Measurements from ENCODE around the gene PCDHB14.
"Not testable (repeated sequence)": the region's sequence is repeated elsewhere in the genome, so short reads cannot be mapped to it uniquely, and the experiment has no call there.

Gene PCDHB14

DNA sequence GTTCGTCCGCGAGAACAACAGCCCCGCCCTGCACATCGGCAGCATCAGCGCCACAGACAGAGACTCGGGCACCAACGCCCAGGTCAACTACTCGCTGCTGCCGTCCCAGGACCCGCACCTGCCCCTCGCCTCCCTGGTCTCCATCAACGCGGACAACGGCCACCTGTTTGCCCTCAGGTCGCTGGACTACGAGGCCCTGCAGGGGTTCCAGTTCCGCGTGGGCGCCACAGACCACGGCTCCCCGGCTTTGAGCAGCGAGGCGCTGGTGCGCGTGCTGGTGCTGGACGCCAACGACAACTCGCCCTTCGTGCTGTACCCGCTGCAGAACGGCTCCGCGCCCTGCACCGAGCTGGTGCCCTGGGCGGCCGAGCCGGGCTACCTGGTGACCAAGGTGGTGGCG, 12.9 kb upstream of the PCDHB14 start:
- not testable (repeated sequence) for DNase-seq

DNA sequence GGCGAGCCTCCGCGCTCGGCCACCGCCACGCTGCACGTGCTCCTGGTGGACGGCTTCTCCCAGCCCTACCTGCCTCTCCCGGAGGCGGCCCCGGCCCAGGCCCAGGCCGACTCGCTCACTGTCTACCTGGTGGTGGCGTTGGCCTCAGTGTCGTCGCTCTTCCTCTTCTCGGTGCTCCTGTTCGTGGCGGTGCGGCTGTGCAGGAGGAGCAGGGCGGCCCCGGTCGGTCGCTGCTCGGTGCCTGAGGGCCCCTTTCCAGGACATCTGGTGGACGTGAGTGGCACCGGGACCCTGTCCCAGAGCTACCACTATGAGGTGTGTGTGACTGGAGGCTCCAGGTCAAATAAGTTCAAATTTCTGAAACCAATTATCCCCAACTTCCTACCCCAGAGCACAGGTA, 12.3 kb upstream of the PCDHB14 start:
- DNase-seq, result not testable (repeated sequence)

DNA sequence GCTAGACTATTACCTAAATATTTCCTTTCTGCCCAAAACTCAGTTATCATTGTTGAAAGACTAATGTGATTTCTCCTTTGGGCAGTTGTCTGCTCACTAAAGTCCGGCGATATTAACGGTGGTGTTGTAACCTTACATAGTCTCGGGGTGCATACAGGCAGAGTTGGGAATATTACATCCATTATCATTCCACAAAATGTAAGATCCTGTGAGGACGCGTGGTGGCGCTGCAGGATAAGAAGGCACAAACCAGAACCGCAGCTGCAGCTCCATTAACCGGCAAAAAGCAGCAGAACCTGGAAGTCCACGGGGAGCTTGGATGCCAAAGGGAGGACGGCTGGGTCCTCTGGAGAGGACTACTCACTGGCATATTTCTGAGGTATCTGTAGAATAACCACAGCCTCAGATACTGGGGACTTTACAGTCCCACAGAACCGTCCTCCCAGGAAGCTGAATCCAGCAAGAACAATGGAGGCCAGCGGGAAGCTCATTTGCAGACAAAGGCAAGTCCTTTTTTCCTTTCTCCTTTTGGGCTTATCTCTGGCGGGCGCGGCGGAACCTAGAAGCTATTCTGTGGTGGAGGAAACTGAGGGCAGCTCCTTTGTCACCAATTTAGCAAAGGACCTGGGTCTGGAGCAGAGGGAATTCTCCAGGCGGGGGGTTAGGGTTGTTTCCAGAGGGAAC, 9.3 kb upstream of the PCDHB14 start, which contains the start of gene PCDHB13:
TSS of gene PCDHB13 (plus strand) at position 264 of the 684 bp plus-strand sequence. CDS start at position 469, 205 bp downstream.
- DNase-seq, result peak in 10 of 51 donors; percentile 3 to 33 (median 12)

DNA sequence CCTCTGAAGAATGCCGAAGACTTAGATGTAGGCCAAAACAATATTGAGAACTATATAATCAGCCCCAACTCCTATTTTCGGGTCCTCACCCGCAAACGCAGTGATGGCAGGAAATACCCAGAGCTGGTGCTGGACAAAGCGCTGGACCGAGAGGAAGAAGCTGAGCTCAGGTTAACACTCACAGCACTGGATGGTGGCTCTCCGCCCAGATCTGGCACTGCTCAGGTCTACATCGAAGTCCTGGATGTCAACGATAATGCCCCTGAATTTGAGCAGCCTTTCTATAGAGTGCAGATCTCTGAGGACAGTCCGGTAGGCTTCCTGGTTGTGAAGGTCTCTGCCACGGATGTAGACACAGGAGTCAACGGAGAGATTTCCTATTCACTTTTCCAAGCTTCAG, 8.6 kb upstream of the PCDHB14 start:
- DNase-seq, result not testable (repeated sequence)

DNA sequence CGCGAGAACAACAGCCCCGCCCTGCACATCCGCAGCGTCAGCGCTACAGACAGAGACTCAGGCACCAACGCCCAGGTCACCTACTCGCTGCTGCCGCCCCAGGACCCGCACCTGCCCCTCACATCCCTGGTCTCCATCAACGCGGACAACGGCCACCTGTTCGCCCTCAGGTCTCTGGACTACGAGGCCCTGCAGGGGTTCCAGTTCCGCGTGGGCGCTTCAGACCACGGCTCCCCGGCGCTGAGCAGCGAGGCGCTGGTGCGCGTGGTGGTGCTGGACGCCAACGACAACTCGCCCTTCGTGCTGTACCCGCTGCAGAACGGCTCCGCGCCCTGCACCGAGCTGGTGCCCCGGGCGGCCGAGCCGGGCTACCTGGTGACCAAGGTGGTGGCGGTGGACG, 7.6 kb upstream of the PCDHB14 start:
- not testable (repeated sequence) for DNase-seq

DNA sequence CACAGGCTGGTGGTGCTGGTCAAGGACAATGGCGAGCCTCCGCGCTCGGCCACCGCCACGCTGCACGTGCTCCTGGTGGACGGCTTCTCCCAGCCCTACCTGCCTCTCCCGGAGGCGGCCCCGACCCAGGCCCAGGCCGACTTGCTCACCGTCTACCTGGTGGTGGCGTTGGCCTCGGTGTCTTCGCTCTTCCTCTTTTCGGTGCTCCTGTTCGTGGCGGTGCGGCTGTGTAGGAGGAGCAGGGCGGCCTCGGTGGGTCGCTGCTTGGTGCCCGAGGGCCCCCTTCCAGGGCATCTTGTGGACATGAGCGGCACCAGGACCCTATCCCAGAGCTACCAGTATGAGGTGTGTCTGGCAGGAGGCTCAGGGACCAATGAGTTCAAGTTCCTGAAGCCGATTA, 7.1 kb upstream of the PCDHB14 start:
- not testable (repeated sequence) for DNase-seq

DNA sequence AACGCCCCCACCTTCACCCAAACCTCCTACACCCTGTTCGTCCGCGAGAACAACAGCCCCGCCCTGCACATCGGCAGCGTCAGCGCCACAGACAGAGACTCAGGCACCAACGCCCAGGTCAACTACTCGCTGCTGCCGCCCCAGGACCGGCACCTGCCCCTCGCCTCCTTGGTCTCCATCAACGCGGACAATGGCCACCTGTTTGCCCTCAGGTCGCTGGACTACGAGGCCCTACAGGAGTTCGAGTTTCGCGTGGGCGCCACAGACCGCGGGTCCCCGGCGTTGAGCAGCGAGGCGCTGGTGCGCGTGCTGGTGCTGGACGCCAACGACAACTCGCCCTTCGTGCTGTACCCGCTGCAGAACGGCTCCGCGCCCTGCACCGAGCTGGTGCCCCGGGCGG, 1.7 kb downstream of the PCDHB14 start:
- DNase-seq, result not testable (repeated sequence)

DNA sequence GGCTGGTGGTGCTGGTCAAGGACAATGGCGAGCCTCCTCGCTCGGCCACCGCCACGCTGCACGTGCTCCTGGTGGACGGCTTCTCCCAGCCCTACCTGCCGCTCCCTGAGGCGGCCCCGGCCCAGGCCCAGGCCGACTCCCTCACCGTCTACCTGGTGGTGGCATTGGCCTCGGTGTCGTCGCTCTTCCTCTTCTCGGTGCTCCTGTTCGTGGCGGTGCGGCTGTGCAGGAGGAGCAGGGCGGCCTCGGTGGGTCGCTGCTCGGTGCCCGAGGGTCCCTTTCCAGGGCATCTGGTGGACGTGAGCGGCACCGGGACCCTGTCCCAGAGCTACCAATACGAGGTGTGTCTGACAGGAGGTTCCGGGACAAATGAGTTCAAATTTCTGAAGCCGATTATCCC, 2.3 kb downstream of the PCDHB14 start:
- DNase-seq, result not testable (repeated sequence)

DNA sequence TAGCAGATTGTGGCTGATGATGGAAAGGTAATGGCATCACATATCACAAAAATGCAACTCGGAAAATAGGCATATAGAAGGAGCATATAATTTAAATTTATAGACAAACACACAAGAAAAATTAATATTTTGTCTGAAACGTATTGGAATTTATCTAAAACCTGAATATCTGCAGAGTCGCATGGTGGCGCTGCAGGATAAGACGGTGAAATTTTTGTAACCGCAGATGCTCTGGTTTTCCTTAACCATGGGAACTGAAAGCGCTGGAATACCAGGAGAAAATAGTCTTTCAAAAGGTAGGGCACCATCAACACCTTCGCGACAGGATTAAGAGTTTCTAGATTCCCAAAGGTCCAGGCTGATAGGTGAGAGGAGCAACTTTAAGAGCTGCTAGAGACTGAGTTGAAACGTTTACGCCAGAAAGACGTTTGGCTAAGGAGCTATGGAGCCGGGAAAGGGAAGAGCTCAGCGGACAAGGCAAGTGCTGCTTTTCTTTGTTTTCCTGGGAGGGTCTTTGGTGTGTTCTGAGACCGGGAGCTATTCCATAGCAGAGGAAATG, 11.0 kb downstream of the PCDHB14 start:
- no peak for DNase-seq

DNA sequence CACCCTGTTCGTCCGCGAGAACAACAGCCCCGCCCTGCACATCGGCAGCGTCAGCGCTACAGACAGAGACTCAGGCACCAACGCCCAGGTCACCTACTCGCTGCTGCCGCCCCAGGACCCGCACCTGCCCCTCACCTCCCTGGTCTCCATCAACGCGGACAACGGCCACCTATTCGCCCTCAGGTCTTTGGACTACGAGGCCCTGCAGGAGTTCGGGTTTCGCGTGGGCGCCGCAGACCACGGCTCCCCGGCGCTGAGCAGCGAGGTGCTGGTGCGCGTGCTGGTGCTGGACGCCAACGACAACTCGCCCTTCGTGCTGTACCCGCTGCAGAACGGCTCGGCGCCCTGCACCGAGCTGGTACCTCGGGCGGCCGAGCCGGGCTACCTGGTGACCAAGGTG, 12.8 kb downstream of the PCDHB14 start:
- DNase-seq, result not testable (repeated sequence)

DNA sequence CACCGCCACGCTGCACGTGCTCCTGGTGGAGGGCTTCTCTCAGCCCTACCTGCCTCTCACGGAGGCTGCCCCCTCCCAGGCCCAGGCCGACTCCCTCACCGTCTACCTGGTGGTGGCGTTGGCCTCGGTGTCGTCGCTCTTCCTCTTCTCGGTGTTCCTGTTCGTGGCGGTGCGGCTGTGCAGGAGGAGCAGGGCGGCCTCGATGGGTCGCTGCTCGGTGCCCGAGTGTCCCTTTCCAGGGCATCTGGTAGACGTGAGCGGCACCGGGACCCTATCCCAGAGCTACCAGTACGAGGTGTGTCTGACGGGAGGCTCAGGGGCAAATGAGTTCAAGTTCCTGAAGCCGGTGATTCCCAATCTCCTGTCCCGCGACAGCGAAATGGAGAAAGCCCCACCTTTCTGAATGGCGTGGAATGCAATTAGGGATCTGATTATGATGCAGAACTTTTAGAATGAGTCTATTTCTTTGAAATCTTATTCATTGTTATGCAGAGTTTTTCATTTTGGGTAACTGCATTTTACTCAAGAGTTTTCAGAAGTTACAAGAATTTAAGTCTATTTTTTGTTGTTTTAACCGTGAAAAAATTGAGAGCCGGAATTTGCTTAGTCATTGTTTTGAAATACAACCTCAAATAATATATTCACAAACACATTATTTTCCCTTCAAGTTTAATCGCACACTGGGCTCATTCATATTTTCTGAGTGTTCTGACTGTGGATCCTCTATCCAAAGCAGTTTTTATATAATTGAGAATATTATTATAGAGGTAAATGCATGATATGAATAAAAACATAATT, 13.6 kb downstream of the PCDHB14 start:
- no peak for DNase-seq

DNA sequence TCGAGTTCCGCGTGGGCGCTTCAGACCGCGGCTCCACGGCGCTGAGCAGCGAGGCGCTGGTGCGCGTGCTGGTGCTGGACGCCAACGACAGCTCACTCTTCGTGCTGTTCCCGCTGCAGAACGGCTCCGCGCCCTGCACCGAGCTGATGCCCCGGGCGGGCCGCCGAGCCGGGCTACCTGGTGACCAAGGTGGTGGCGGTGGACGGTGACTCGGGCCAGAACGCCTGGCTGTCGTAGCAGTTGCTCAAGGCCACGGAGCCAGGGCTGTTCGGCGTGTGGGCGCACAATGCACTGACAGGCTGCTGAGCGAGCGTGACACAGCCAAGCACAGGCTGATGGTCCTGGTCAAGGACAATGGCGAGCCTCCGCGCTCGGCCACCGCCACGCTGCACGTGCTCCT, 18.4 kb downstream of the PCDHB14 start:
- no peak for DNase-seq

DNA sequence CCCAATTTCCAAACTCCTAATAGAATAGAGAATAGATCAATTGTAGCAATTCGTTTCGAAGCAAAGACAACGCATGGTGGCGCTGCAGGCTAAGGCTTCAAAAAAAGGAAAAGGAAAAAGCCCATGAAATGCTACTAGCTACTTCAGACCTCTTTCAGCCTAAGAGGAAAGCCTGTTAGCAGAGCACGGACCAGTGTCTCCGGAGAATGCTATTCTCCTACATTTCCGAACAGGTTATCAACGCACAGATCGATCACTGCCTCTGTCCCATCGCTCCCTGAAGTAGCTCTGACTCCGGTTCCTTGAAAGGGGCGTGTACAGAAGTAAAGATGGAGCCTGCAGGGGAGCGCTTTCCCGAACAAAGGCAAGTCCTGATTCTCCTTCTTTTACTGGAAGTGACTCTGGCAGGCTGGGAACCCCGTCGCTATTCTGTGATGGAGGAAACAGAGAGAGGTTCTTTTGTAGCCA, 22.1 kb downstream of the PCDHB14 start, which contains the start of gene PCDHB15:
TSS of gene PCDHB15 (plus strand) at position 146 of the 468 bp plus-strand sequence. CDS start at position 330, 184 bp downstream.
- peak in 15 of 51 donors; percentile 1 to 30 (median 9) for DNase-seq

DNA sequence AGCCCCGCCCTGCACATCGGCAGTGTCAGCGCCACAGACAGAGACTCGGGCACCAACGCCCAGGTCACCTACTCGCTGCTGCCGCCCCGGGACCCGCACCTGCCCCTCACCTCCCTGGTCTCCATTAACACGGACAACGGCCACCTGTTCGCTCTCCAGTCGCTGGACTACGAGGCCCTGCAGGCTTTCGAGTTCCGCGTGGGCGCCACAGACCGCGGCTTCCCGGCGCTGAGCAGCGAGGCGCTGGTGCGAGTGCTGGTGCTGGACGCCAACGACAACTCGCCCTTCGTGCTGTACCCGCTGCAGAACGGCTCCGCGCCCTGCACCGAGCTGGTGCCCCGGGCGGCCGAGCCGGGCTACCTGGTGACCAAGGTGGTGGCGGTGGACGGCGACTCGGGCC, 23.8 kb downstream of the PCDHB14 start:
- not testable (repeated sequence) for DNase-seq

DNA sequence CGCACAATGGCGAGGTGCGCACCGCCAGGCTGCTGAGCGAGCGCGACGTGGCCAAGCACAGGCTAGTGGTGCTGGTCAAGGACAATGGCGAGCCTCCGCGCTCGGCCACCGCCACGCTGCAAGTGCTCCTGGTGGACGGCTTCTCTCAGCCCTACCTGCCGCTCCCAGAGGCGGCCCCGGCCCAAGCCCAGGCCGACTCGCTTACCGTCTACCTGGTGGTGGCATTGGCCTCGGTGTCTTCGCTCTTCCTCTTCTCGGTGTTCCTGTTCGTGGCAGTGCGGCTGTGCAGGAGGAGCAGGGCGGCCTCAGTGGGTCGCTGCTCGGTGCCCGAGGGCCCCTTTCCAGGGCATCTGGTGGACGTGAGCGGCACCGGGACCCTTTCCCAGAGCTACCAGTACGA, 24.3 kb downstream of the PCDHB14 start:
- not testable (repeated sequence) for DNase-seq

DNA sequence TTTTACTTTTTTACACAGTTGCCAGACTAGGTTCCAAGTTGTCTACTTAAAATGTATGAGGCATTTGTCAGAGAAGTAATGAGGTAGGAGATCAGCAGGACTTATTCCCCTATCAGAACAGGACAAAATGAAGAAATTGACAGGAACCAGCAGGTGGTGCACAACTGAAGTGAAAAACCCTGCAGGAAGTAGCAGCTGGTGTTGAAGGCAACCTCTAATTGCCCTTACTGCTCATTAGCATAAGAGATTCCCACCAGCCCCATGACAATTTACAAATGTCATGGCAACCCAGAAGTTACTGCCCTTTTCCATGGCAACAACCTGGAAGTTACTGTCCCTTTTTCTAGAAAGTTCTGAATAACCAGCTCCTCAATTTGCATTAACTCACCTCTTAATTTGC, 27.4 kb downstream of the PCDHB14 start:
- no peak for DNase-seq

DNA sequence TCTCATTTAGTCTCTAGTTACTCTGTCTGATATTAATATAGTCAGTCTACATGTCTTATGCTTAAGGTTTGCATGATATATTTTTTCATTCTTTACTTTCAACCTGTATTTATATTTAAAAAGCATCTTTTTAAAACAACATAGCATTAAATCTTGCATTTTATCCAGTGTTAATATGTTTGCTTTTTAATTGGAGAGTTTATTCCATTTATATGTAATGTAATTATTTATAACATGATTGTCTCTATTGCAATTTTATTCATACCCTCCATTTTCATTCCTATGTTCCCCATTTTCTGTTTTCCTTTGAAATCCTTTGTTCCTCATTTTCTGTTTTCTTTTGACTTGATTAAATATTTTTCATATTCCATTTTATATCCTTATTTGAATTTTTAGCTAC, 35.3 kb downstream of the PCDHB14 start:
- no peak for DNase-seq

DNA sequence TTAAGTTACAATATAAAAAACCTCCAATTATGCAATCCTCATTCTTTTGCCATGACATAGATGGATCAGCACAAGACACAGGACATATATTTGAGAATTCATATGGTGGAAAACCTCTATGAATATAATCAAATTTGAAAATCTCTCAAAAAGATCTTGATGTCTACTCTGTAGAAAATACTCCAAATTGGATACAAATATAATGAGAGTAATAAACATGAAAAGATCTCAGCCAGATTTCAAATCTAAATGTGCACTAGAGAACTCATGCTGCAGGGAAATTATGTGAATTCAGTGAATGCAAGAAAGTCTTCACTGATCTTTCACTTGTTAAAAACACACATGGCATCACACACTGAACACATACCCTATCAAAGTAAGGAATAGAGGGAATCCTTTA, 35.8 kb downstream of the PCDHB14 start:
- no peak for DNase-seq

DNA sequence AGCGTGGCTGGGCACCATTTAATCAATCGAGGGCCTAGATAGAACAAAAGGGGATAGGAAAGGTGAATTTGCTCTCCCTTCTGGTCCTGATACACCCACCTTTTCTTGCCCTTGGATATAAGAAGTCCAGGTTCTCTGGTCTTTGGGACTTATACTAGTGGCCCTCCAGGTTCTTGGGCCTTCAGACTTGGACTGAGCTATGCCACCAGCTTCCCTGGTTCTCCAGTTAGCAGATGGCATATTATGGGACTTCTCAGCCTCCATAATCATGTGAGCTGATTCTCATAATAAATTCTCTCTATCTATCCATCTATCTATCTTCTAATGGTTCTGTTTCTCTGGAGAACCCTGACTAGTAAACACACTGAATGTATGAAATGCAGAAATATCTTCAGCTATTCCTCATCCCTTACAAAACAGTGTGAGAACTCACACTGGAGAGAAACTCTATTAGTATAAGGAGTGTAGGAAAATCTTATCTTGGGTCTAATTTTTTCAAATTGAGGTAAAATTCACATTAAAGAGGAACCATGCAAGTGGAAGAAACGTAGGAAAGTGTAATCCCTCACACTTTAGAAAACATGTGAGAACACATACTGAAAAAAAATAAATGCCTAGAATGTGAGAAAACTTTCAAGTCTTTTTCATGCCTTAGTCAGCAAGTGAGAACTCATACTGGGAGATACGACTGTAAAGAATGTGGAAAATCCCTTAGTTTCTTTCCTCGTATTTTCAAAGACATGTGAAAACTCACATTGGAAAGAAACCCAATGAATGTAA, 37.5 kb downstream of the PCDHB14 start:
- no peak for DNase-seq

DNA sequence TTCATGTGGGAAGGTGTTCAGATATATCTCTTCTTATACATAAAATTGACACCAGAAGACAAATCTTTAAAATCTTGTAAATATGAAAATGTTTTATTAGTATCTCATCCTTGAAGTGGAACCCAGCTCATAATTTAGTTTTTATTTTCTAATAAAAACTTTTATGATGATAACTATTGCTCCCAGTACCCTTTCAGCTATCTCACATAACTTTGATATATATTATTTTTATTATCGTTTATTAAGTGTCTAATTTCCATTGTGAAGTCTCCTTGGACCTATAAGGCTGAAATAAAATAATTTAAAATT, 38.0 kb downstream of the PCDHB14 start:
- no peak for DNase-seq

DNA sequence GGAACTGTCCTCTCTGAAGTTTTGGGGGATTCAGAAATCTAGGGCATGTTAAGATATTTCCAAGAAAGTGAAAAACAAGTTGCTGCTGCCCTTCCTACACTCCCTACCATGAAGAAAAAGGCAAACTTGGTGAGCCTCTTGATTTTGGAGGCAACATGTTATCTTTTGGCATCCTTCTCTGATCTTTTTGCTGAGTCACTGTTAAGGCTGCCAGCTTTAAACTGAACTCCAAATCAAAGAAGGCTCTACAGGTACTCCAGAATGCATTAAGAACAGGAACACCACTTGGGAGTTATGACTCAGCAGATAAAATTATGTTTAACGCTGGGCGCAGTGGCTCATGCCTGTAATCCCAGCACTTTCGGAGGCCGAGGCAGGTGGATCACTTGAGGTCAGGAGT, 46.1 kb downstream of the PCDHB14 start:
- no peak for DNase-seq

DNA sequence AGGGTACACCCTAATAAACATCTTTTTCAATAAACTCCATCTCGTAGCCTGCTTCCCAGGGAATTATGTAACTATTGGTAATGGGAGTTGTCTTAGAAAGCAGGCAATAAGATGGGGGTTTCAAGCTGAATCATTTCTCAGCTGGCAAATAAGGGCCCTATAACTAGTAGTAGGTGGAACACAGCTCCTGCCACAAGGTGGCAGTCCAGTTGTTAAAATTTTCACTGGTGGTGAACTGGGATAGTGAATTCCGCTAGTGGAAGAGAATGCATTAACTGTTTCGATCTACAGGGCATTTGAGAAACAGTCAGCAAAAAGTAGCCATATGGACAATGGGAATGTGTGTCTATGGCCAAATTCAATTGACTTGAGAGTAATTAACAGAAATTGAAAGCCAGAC, 49.8 kb downstream of the PCDHB14 start:
- no peak for DNase-seq
